AG04450 (cell line): ENCODE measurements around the gene STRN3. TPM values are rescaled to one million over a fixed set of nuclear protein-coding genes. Genes with fewer than 3 reads are reported as not detected.

ENCODE experiments used
- CTCF ChIA-PET: fragments of 300-600, 350-600 bp; formaldehyde crosslinking; extraction: SDS; loops from one replicate; lab custom pipeline; 2022; ENCODE audit warnings: antibody characterized with exemption, inconsistent platforms; lab: Charles Lee
- POLR2A ChIA-PET: fragments of 350-600 bp; formaldehyde crosslinking; extraction: SDS; loops from one replicate; lab custom pipeline; 2021; ENCODE audit warnings: antibody characterized with exemption, inconsistent platforms; lab: Yijun Ruan, JAX
- DNase-seq: peaks from one replicate; pipeline ENCODE4 v3.0.0-alpha.2; 2011; ENCODE audit warnings: low read depth, low spot score
- H3K27ac ChIP-seq: one replicate; pipeline ENCODE4 v1.5.1; 2012; ENCODE audit warnings: low read depth, low read length, control low read depth
- H3K27me3 ChIP-seq: one replicate; pipeline ENCODE4 v1.6.0; 2012; ENCODE audit warnings: low read length; ENCODE audit not compliant: control insufficient read depth, insufficient read depth
- H3K4me3 ChIP-seq: 2 replicates; pipeline ENCODE4 v1.5.1; 2011; ENCODE audit warnings: mild to moderate bottlenecking, low read depth, low read length, control low read depth
- H3K9me3 ChIP-seq: 2 replicates; pipeline ENCODE4 v1.5.1; 2012; ENCODE audit warnings: low read length; ENCODE audit not compliant: control insufficient read depth, insufficient read depth
- polyA plus RNA-seq: library from polyadenylated mRNA; depleted of rRNA; stranded (reverse); fragments of >200 nt; gene quantifications from 2 replicates; pipeline ENCODE4 v1.2.3, GENCODE V29; 2011
- TF ChIP-seq, protein P1 (sequence below): IDR thresholded peaks from 2 replicates; pipeline ENCODE4 v1.5.1; 2011; ENCODE audit warnings: low read depth, low read length, control low read depth, inconsistent platforms

Gene STRN3
- polyA plus RNA-seq, 1 experiment: 41.1 TPM

DNA sequence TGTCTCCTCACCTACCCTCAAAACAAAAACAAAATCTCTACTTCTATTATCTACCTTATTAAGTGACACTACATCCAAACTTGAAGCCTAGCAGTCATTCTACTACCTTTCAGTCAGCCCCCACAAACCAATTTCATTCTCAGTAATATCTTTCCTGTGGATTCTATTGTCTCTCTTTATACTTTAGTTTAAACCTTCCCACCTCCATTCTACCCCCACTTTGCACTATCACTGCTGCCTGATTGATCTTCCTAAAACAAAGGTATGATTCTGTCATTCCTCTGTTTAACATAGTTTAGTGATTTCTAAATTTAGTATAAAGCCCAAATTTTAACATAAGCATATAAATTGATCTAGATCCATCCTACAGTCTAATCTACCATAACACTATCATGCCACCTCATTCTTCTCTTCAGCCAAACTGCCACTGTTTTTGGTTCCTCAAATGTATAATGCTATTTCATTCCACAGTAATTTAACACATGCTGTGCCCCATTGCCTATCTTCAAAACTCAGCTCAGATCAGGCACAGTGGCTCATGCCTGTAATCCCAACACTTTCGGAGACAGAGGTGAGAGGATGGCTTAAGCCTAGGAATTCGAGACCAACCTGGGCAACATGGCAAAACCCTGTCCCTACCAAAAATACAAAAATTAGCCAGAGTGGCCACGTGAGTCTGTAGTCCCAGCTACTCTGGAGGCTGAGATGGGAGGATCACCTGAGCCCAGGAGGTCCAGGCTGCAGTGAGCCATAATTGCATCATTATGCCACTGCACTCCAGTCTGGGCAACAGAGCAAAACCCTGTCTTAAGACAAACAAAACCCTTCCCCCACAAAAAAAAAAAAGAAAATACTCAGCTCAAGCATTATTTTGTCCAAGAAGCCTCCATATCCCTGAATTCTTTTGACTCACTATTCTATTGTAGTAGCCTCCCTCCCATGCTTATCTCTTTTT, 3.1 kb upstream of the STRN3 start:
- CTCF ChIA-PET: no interaction called here
- Histone ChIP-seq H3K27me3 (no peaks in the 10 kb centered on the region), H3K27ac (no peak overlapping the region), H3K4me3 (no peak overlapping the region), H3K9me3 (no peaks in the 10 kb centered on the region)
- POLR2A ChIA-PET: interaction anchor here (0.7 kb wide), 1 partner anchor 54 kb away, joined by 3 read pairs; no protein-coding TSS in a partner anchor
- DNase-seq: no peak
- TF ChIP-seq, protein P1, sequence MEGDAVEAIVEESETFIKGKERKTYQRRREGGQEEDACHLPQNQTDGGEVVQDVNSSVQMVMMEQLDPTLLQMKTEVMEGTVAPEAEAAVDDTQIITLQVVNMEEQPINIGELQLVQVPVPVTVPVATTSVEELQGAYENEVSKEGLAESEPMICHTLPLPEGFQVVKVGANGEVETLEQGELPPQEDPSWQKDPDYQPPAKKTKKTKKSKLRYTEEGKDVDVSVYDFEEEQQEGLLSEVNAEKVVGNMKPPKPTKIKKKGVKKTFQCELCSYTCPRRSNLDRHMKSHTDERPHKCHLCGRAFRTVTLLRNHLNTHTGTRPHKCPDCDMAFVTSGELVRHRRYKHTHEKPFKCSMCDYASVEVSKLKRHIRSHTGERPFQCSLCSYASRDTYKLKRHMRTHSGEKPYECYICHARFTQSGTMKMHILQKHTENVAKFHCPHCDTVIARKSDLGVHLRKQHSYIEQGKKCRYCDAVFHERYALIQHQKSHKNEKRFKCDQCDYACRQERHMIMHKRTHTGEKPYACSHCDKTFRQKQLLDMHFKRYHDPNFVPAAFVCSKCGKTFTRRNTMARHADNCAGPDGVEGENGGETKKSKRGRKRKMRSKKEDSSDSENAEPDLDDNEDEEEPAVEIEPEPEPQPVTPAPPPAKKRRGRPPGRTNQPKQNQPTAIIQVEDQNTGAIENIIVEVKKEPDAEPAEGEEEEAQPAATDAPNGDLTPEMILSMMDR: no peak

DNA sequence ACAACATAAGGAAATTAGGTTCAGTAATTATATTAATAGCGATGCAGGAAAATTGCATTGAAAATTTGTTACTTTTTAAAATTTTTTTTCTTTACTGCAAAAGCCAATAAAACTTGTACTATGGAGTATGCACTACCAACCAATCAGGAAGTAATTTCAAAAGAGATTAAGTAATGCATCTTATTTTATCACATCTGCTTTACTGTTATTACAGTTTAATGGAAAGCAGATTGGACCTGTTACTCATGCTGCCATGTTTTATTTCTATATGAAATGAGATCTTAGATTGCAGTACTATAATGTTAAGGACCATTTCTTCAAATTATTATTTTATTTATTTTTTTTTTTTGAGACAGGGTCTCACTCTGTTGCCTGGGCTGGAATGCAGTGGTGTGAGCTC, 1.7 kb upstream of the STRN3 start:
- DNase-seq: no peak
- CTCF ChIA-PET: interaction anchor here (1.4 kb wide), 1 partner anchor 55 kb away, joined by 3 read pairs; no protein-coding TSS in a partner anchor
- Histone ChIP-seq H3K27ac (no peak overlapping the region), H3K4me3 (no peak overlapping the region; the same call in 1 of the 2 replicates), H3K27me3 (no peaks in the 10 kb centered on the region), H3K9me3 (no peaks in the 10 kb centered on the region)
- TF ChIP-seq, protein P1: no peak
- POLR2A ChIA-PET: no interaction called here

- Histone ChIP-seq H3K27ac (peak overlapping the region; percentile 95), H3K4me3 (peak overlapping the region; percentile 93), H3K27me3 (no peaks in the 10 kb centered on the region), H3K9me3 (no peaks in the 10 kb centered on the region)
- POLR2A ChIA-PET: interaction anchor here (0.5 to 1.6 kb wide), 19 partner anchors 11 to 394 kb away, joined by 3 to 11 read pairs (median 4); partner anchors contain the start of gene HEATR5A
- CTCF ChIA-PET: interaction anchor here (0.7 to 1.0 kb wide), 2 partner anchors 12 to 45 kb away, joined by 3 to 4 read pairs; no protein-coding TSS in a partner anchor
- TF ChIP-seq, protein P1: no peak
- peak; percentile 96 for DNase-seq
Observed at GRCh38 chr14:31026450-31027235, 464 bp upstream of the STRN3 start.

GRCh38 chr14:31025367-31026076, 657 bp downstream of the STRN3 start, which contains the start of gene AP4S1:
TSS of gene AP4S1 (plus strand) at chr14:31025649. CDS start at chr14:31066197, 40,548 bp downstream.
- H3K9me3 ChIP-seq: no peaks in the 10 kb centered on the region
- ChIA-PET POLR2A (interaction anchor here (0.6 to 1.6 kb wide), 9 partner anchors 12 to 67 kb away, joined by 3 to 11 read pairs (median 3); no protein-coding TSS in a partner anchor), CTCF (interaction anchor here (0.7 kb wide), 1 partner anchor 44 kb away, joined by 4 read pairs; no protein-coding TSS in a partner anchor)
- no peak for DNase-seq
- TF ChIP-seq, protein P1: no peak
- H3K27me3 ChIP-seq: no peaks in the 10 kb centered on the region
- peak within 1 kb of the TSS; percentile 93 for H3K4me3 ChIP-seq
- H3K27ac ChIP-seq: peak within 1 kb of the TSS; percentile 95
